Vagina (tissue), 2 donors: ENCODE data around the gene RFX1. TPM values are rescaled to one million over a fixed set of nuclear protein-coding genes. Genes with fewer than 3 reads are reported as not detected.
"Not testable (repeated sequence)": the region's sequence is repeated elsewhere in the genome, so short reads cannot be mapped to it uniquely, and the experiment has no call there.

Experiments
- DNase-seq, 2 donors: peaks; one replicate each; pipeline ENCODE4 v3.0.0-alpha.2; 2017; ENCODE audit errors: extremely low spot score in 2 of 2
- H3K27ac ChIP-seq: fragments of 200-600 bp; sonication (generic); one replicate; pipeline ENCODE4 v1.5.1; 2019
- H3K27me3 ChIP-seq: fragments of 200-600 bp; sonication (generic); one replicate; pipeline ENCODE4 v1.5.1; 2019
- H3K36me3 ChIP-seq, 2 donors: fragments of 200-600 bp; sonication (generic); one replicate each; pipeline ENCODE4 v1.5.1; 2017 to 2019
- H3K4me1 ChIP-seq: fragments of 200-600 bp; sonication (generic); one replicate; pipeline ENCODE4 v1.5.1; 2019
- H3K4me3 ChIP-seq, 2 donors: fragments of 200-600 bp; sonication (generic); 1 replicate in 1 of 2; 2 replicates in 1 of 2; pipeline ENCODE4 v1.5.1; 2016 to 2019
- H3K9me3 ChIP-seq: fragments of 200-600 bp; sonication (generic); one replicate; pipeline ENCODE4 v1.5.1; 2019
- CTCF ChIP-seq, 3 experiments: fragments of 450-650 bp in 2 of 3; fragments of 200-600 bp in 1 of 3; sonication (generic) in 1 of 3; IDR thresholded peaks; one replicate each; pipeline ENCODE4 v1.5.1; 2017 to 2019; ENCODE audit warnings: antibody characterized with exemption in 3 of 3, mild to moderate bottlenecking in 2 of 3, moderate library complexity in 2 of 3
- POLR2A ChIP-seq, 2 donors: fragments of 450-650 bp; IDR thresholded peaks; one replicate each; pipeline ENCODE4 v1.6.1; 2017; ENCODE audit warnings: antibody characterized with exemption in 2 of 2, mild to moderate bottlenecking in 2 of 2, moderate library complexity in 2 of 2
- POLR2AphosphoS5 ChIP-seq, 2 donors: sonication (generic); formaldehyde crosslinking; IDR thresholded peaks; one replicate each; pipeline ENCODE4 v1.9.0; 2017; ENCODE audit warnings: antibody characterized with exemption in 2 of 2, mild to moderate bottlenecking in 2 of 2, low read depth in 1 of 2; ENCODE audit not compliant: insufficient read depth in 1 of 2
- intact Hi-C: fragments of 100-400 bp; cut with DNase I; formaldehyde crosslinking; loops from one replicate; pipeline ENCODE4 v1.15.1; 2023
- total RNA-seq: library from RNA; depleted of rRNA; stranded (reverse); fragments of >200 nt; gene quantifications from one replicate; pipeline ENCODE4 v1.2.3, GENCODE V29; 2016

RFX1 gene
- total RNA-seq, 1 donor from 2014 or later = 9.6 TPM

GRCh38 chr19:14048443-14049153 lies 42.5 kb upstream of the RFX1 start:
- Histone ChIP-seq H3K27me3 (no peaks in the 10 kb centered on the region), H3K9me3 (no peaks in the 10 kb centered on the region), H3K27ac (no peak overlapping the region), H3K4me3 (no peak overlapping the region), H3K36me3 (no peaks in the 10 kb centered on the region), H3K4me1 (no peaks in the 10 kb centered on the region)
- intact Hi-C loops = no loop called here
- peak in 1 of 3 experiments; percentile 35 for TF ChIP-seq CTCF (IDR thresholded peaks at IDR 0.05)
- no peak for TF ChIP-seq POLR2AphosphoS5 (IDR thresholded peaks at IDR 0.05; ENCODE audit: insufficient read depth in 1 of 2, low read depth in 1 of 2)
- no peak for DNase-seq

GRCh38 chr19:14047866-14048265 lies 41.7 kb upstream of the RFX1 start:
- H3K9me3 ChIP-seq, H3K27ac ChIP-seq, intact Hi-C loops, H3K4me3 ChIP-seq, H3K4me1 ChIP-seq, DNase-seq, H3K36me3 ChIP-seq, H3K27me3 ChIP-seq: not testable (repeated sequence)

- H3K4me3 ChIP-seq, H3K27me3 ChIP-seq, H3K9me3 ChIP-seq, H3K4me1 ChIP-seq, H3K36me3 ChIP-seq, intact Hi-C loops, H3K27ac ChIP-seq, DNase-seq: not testable (repeated sequence)
- TF ChIP-seq CTCF (IDR thresholded peaks at IDR 0.05) = peak in 1 of 3 experiments; percentile 3
These were observed 36.8 kb upstream of the RFX1 start for GRCh38 chr19:14042659-14043608.

GRCh38 chr19:14039181-14039580 lies 33.1 kb upstream of the RFX1 start:
- intact Hi-C loops = no loop called here
- no peaks in the 10 kb centered on the region for H3K27me3 ChIP-seq
- no peaks in the 10 kb centered on the region for H3K9me3 ChIP-seq
- no peaks in the 10 kb centered on the region for H3K36me3 ChIP-seq
- H3K4me1 ChIP-seq = no peaks in the 10 kb centered on the region
- no peak for TF ChIP-seq POLR2A (IDR thresholded peaks at IDR 0.05)
- TF ChIP-seq CTCF (IDR thresholded peaks at IDR 0.05) = no peak
- TF ChIP-seq POLR2AphosphoS5 (IDR thresholded peaks at IDR 0.05; ENCODE audit: insufficient read depth in 1 of 2, low read depth in 1 of 2) = no peak
- H3K27ac ChIP-seq = no peak overlapping the region
- no peak overlapping the region for H3K4me3 ChIP-seq
- no peak for DNase-seq

DNA sequence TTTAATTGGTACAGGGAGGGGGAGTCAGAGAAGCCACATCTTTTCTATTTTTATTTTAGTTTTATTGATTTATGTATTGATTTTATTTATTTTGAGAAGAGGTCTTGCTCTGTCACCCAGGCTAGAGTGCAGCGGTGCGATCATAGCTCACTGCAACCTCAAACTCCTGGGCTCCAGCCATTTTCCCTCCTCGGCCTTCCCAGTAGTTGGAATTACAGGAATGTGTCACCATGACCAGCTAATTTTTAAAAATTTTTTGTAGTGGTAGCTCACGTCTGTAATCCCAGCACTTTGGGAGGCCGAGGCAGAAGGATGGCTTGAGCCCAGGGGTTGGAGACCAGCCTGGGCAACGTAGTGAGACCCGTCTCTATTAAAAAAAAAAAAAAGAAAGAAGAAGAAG lies 29.6 kb upstream of the RFX1 start:
- no peak for DNase-seq
- H3K9me3 ChIP-seq = no peaks in the 10 kb centered on the region
- H3K36me3 ChIP-seq = no peaks in the 10 kb centered on the region
- intact Hi-C loops = no loop called here
- peaks cover 15% of the 10 kb centered on the region for H3K4me1 ChIP-seq
- no peak overlapping the region for H3K4me3 ChIP-seq
- no peaks in the 10 kb centered on the region for H3K27me3 ChIP-seq
- TF ChIP-seq POLR2A (IDR thresholded peaks at IDR 0.05) (no peak), CTCF (IDR thresholded peaks at IDR 0.05) (no peak), POLR2AphosphoS5 (IDR thresholded peaks at IDR 0.05; ENCODE audit: insufficient read depth in 1 of 2, low read depth in 1 of 2) (no peak)
- no peak overlapping the region for H3K27ac ChIP-seq

GRCh38 chr19:14035159-14035558 lies 29.0 kb upstream of the RFX1 start:
- H3K9me3 ChIP-seq, H3K27me3 ChIP-seq, intact Hi-C loops, DNase-seq, H3K27ac ChIP-seq, H3K36me3 ChIP-seq, H3K4me3 ChIP-seq: not testable (repeated sequence)
- H3K4me1 ChIP-seq = peaks cover 15% of the 10 kb centered on the region
